Adipocyte (in vitro differentiated cells): ENCODE data around the gene XYLT1.

Experiments used
- DNase-seq: peaks from one replicate; pipeline ENCODE4 v3.0.0-alpha.2; 2015; ENCODE audit warnings: low read depth
- H3K27me3 ChIP-seq: replicated peaks from 2 replicates; pipeline ENCODE4 v1.7.0; 2013; ENCODE audit warnings: mild to moderate bottlenecking, low read length, moderate library complexity; ENCODE audit not compliant: control insufficient read depth, insufficient read depth
- H3K36me3 ChIP-seq: 2 replicates; pipeline ENCODE4 v1.7.0; 2013; ENCODE audit warnings: low read length, mild to moderate bottlenecking, moderate library complexity; ENCODE audit not compliant: control insufficient read depth, insufficient read depth, severe bottlenecking
- H3K4me1 ChIP-seq: 2 replicates; pipeline ENCODE4 v1.7.0; 2013; ENCODE audit warnings: mild to moderate bottlenecking, low read length, moderate library complexity; ENCODE audit not compliant: control insufficient read depth, insufficient read depth
- H3K4me3 ChIP-seq: 2 replicates; pipeline ENCODE4 v1.7.0; 2013; ENCODE audit warnings: mild to moderate bottlenecking, low read length, moderate library complexity
- H3K9ac ChIP-seq: 2 replicates; pipeline ENCODE4 v1.7.0; 2013; ENCODE audit warnings: mild to moderate bottlenecking, low read length, moderate library complexity
- H3K9me3 ChIP-seq: 2 replicates; pipeline ENCODE4 v1.7.0; 2013; ENCODE audit warnings: mild to moderate bottlenecking, low read length, moderate library complexity; ENCODE audit not compliant: control insufficient read depth

XYLT1 gene

DNA sequence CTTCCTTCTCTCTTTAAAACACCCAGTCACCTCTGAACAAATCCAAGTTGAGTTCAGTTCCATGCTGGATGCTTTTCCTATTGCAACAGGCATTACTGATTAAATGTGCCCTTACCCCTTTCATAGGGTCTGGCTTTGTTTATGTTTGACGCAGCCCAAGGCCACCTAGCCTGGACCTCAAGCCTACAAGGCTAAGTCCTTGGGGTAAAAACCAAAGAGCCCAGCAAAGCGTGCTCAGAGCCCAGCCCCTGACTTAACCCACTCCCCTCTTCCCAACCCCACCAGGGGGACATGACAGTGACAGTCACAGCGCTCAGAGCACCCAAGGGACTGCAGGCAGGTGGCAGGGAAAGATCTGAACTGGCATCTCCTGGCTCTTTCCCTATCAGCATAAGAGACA is 200.6 kb downstream of the XYLT1 start:
- Histone ChIP-seq H3K4me1 (peaks cover 17% of the 10 kb centered on the region), H3K4me3 (no peak overlapping the region), H3K36me3 (no peaks in the 10 kb centered on the region), H3K9me3 (no peaks in the 10 kb centered on the region), H3K9ac (no peak overlapping the region), H3K27me3 (no peaks in the 10 kb centered on the region)
- DNase-seq = no peak

DNA sequence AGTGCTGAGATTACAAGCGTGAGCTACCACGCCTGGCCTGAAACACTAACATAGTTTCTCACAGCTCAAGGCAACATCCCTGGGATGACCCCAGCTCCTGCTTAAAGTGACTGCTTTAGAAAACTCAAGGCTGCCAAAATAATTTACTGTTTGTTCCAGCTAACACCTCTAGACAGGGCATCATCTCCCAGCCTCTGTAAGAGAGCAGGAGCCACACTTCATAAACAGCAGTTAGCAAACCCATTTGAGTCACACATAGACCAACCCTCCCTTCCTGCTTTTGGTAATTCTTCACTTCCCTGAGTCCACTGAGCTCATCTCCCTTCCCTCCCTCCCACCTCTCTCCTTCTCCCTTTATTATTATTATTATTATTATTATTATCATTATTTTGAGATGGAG is 201.3 kb downstream of the XYLT1 start:
- no peak overlapping the region for H3K4me3 ChIP-seq
- H3K9me3 ChIP-seq = no peaks in the 10 kb centered on the region
- H3K9ac ChIP-seq = no peak overlapping the region
- no peaks in the 10 kb centered on the region for H3K36me3 ChIP-seq
- no peaks in the 10 kb centered on the region for H3K27me3 ChIP-seq
- peaks cover 17% of the 10 kb centered on the region for H3K4me1 ChIP-seq
- no peak for DNase-seq

GRCh38 chr16:17266608-17267313 is 204.0 kb downstream of the XYLT1 start:
- DNase-seq = no peak
- no peaks in the 10 kb centered on the region for H3K27me3 ChIP-seq
- peaks cover 5% of the 10 kb centered on the region for H3K4me1 ChIP-seq
- no peak overlapping the region for H3K4me3 ChIP-seq
- H3K9ac ChIP-seq = no peak overlapping the region
- no peaks in the 10 kb centered on the region for H3K9me3 ChIP-seq
- H3K36me3 ChIP-seq = no peaks in the 10 kb centered on the region

DNA sequence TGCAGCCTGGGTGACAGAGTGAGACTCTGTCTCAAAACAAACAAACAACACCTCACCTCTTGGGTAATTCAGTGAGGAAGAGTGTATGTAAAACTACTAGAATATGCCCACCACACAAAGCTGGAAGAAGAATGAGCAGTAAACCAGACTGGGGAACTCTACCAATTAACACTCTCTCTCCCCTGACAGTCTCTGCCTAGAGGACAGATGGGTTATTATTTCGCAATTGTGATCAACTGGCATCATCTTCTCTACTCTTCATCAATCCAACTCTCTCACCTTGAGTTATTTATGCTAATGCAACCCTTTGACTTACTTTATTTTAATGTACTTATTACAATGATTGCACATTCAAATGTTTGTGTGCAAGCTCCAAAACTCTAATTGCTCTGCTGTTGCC is 205.6 kb downstream of the XYLT1 start:
- Histone ChIP-seq H3K27me3 (no peaks in the 10 kb centered on the region), H3K4me3 (no peak overlapping the region), H3K4me1 (no peaks in the 10 kb centered on the region), H3K36me3 (no peaks in the 10 kb centered on the region), H3K9ac (no peak overlapping the region), H3K9me3 (no peaks in the 10 kb centered on the region)
- no peak for DNase-seq

GRCh38 chr16:17261197-17261858 is 209.4 kb downstream of the XYLT1 start:
- Histone ChIP-seq H3K27me3 (no peaks in the 10 kb centered on the region), H3K36me3 (peaks cover 12% of the 10 kb centered on the region), H3K4me1 (no peaks in the 10 kb centered on the region), H3K9ac (no peak overlapping the region), H3K9me3 (no peaks in the 10 kb centered on the region), H3K4me3 (no peak overlapping the region)
- no peak for DNase-seq

- H3K9me3 ChIP-seq = no peaks in the 10 kb centered on the region
- H3K9ac ChIP-seq = no peak overlapping the region
- H3K4me1 ChIP-seq = no peaks in the 10 kb centered on the region
- H3K27me3 ChIP-seq = no peaks in the 10 kb centered on the region
- no peak for DNase-seq
- H3K4me3 ChIP-seq = no peak overlapping the region
- H3K36me3 ChIP-seq = peaks cover 12% of the 10 kb centered on the region
Measured at GRCh38 chr16:17260276-17260849, 210.4 kb downstream of the XYLT1 start.

DNA sequence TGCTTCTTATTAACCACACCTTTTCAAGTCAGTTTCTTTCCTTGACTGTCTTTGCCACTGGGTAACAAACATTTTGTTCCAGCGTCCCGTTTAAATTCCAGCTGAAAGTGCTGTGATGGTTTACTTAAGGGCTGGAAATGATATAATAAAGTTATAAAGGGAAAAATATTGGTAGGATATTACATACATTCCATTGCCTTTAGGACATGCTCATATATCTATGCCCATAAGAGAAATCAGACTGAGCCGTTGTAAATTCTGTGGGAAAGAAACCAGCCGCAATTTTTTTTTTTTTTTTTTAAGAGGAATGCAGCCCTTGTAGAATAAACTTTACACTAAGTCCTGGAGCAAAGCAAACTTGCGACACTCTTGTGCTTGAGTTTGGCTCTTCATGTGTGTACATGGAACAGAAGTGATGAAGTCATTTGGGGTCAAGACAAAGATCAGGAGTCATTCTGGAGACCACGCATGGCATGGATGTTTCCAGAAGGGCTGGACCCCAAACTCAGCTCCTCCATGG is 210.9 kb downstream of the XYLT1 start:
- Histone ChIP-seq H3K9me3 (no peaks in the 10 kb centered on the region), H3K4me1 (no peaks in the 10 kb centered on the region), H3K27me3 (no peaks in the 10 kb centered on the region), H3K36me3 (peaks cover 12% of the 10 kb centered on the region), H3K9ac (no peak overlapping the region), H3K4me3 (no peak overlapping the region)
- no peak for DNase-seq

DNA sequence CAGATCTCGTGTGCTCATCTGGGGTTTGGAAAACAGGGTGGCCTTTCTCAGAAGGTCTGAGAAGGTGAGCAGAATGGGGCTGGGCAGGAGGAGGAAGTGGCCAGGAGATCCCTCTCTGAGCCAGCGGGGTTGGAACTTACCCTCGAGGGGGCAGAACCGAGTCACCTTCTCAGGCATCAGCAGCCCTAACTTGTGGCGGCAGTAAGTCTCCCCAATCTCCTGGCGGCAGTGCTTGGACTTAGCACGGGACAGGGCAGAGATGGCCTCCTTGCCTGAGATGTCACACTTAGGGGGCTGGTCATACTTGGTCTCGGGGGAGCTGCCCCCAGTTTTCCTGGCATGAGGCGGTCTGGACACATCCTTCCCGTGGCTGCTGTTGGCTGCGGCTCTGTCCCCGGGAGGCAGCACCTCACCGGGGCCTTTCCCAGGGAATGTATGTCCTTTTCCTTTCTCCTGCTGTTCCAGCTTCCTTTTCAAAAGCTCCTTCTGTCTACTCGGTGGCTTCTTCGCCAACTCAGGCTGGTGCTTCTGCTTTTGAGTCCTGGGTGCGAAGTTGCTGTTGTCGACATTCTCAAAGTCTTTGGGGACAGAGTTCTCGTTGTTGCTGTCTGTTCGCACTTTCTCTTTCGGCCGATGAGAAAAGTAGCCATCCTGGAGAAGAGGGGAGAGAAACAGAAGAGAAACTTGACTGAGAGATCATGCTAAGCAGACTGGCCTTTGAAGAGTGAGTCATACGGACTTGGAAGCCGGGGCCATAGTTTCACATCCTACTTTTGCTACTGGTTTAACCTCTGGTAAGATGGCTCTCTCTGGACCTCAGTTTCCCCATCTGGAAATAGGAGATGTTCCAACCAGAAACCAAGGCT is 211.7 kb downstream of the XYLT1 start:
- Histone ChIP-seq H3K4me3 (no peak overlapping the region), H3K27me3 (no peaks in the 10 kb centered on the region), H3K36me3 (peaks cover 12% of the 10 kb centered on the region), H3K9ac (no peak overlapping the region), H3K4me1 (no peaks in the 10 kb centered on the region), H3K9me3 (no peaks in the 10 kb centered on the region)
- no peak for DNase-seq

DNA sequence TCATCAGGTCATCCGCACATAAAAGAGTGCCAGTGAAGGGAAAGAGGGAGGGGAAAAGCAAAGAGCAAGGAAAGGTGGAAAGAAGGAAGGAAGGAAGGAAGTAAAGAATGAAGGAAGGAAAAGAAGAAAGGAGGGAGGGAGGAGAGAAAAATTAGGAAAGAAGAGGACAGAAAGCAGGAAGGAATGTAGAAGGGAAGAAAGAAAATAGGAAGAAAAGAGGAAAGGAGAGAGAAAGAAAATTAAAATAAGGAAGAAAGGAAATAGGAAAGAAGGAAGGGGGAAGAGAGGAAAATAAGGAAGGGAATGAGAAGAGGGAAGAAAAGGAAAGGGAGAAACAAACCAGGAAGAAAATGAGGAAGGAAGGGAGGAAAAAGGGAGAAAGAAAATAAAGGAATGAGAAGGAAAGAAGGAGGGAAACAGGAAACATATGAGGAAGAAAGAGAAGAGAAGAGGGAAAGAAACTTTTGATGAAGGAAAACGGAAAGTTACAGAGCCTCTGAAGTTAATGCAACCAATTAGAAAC is 212.6 kb downstream of the XYLT1 start:
- Histone ChIP-seq H3K27me3 (no peaks in the 10 kb centered on the region), H3K9me3 (no peaks in the 10 kb centered on the region)

DNA sequence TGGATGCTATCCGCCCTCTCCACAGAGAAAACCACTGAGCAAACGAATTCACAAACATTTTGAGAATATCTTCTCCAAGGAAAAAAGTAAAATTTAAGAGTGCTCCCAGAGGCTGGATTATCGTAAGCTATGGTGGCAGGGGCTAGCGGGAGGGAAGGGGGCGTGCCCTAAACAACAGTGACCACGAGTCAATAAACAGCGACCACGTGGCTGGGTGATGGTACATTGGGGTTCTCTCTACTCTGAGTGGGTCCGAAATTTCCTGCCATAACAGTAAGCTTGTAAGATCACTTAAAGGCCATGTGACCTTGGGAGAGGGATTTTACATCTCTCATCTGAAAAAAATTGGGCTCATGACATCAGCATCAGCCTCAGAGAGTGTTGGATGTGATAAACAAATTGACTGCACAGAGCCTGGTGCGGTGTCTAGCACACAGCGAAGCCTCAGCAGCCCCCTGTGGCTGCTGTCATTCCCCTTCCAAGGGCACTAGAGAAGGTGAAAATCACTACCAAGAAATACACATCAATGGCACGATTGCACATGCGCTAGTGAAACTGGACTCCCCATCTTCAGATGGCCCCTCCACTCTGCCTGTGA is 213.2 kb downstream of the XYLT1 start:
- Histone ChIP-seq H3K4me3 (no peak overlapping the region), H3K9ac (no peak overlapping the region), H3K36me3 (peaks cover 12% of the 10 kb centered on the region), H3K27me3 (no peaks in the 10 kb centered on the region), H3K4me1 (peaks cover 5% of the 10 kb centered on the region), H3K9me3 (no peaks in the 10 kb centered on the region)
- DNase-seq = no peak

More for the DNA sequence above, 212.6 kb downstream of the XYLT1 start:
- Histone ChIP-seq H3K4me3 (no peak overlapping the region), H3K4me1 (no peaks in the 10 kb centered on the region), H3K36me3 (peaks cover 12% of the 10 kb centered on the region), H3K9ac (no peak overlapping the region)
- no peak for DNase-seq
